ENCODE data around the gene RFFL.

GRCh38 chr17:35057332-35057915 is 6.1 kb downstream of the RFFL start:
- TF ChIP-seq, protein P1, sequence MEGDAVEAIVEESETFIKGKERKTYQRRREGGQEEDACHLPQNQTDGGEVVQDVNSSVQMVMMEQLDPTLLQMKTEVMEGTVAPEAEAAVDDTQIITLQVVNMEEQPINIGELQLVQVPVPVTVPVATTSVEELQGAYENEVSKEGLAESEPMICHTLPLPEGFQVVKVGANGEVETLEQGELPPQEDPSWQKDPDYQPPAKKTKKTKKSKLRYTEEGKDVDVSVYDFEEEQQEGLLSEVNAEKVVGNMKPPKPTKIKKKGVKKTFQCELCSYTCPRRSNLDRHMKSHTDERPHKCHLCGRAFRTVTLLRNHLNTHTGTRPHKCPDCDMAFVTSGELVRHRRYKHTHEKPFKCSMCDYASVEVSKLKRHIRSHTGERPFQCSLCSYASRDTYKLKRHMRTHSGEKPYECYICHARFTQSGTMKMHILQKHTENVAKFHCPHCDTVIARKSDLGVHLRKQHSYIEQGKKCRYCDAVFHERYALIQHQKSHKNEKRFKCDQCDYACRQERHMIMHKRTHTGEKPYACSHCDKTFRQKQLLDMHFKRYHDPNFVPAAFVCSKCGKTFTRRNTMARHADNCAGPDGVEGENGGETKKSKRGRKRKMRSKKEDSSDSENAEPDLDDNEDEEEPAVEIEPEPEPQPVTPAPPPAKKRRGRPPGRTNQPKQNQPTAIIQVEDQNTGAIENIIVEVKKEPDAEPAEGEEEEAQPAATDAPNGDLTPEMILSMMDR (IDR thresholded peaks at IDR 0.05), result no peak
- no peak for TF ChIP-seq POLR2A (IDR thresholded peaks at IDR 0.05)
